ENCODE measurements around the gene MAGI2. TPM values are rescaled to one million over a fixed set of nuclear protein-coding genes. Genes with fewer than 3 reads are reported as not detected.

MAGI2 gene
- polyA plus RNA-seq, 4 donors, result 0.22 to 2.1 (median 1.5) TPM

- Histone ChIP-seq H3K36me3 (ENCODE audit: control insufficient read depth in 3 of 3, insufficient read depth in 2 of 3, low read depth in 1 of 3, low read length in 3 of 3) (no peaks in the 10 kb centered on the region), H3K9me3 (ENCODE audit: control insufficient read depth in 2 of 2, insufficient read depth in 1 of 2, low read depth in 1 of 2, low read length in 1 of 2) (no peaks in the 10 kb centered on the region), H3K4me3 (ENCODE audit: low read depth in 1 of 3, low read length in 3 of 3) (no peak overlapping the region), H3K27ac (ENCODE audit: low read depth in 1 of 3, low read length in 2 of 3) (no peak overlapping the region), H3K4me1 (ENCODE audit: control insufficient read depth in 3 of 3, insufficient read depth in 2 of 3, low read depth in 1 of 3, low read length in 2 of 3) (no peaks in the 10 kb centered on the region), H3K27me3 (ENCODE audit: control insufficient read depth in 3 of 3, insufficient read depth in 3 of 3, low read length in 3 of 3) (no peaks in the 10 kb centered on the region)
- FAIRE-seq, result no peak
- no peak for DNase-seq
- 45 to 61% (median 53%) methylated on average over 4 of the region's 4 CpGs for WGBS, 3 donors
These were observed 66.6 kb downstream of the MAGI2 start for GRCh38 chr7:79386688-79387422.

GRCh38 chr7:79381921-79382320, 71.5 kb downstream of the MAGI2 start:
- no peak overlapping the region for H3K4me3 ChIP-seq (ENCODE audit: low read depth in 1 of 3, low read length in 3 of 3)
- H3K27me3 ChIP-seq (ENCODE audit: control insufficient read depth in 3 of 3, insufficient read depth in 3 of 3, low read length in 3 of 3), result no peaks in the 10 kb centered on the region
- no peak for FAIRE-seq
- H3K27ac ChIP-seq (ENCODE audit: low read depth in 1 of 3, low read length in 2 of 3), result no peak overlapping the region
- no peak for DNase-seq
- H3K4me1 ChIP-seq (ENCODE audit: control insufficient read depth in 3 of 3, insufficient read depth in 2 of 3, low read depth in 1 of 3, low read length in 2 of 3), result no peaks in the 10 kb centered on the region
- no peaks in the 10 kb centered on the region for H3K36me3 ChIP-seq (ENCODE audit: control insufficient read depth in 3 of 3, insufficient read depth in 2 of 3, low read depth in 1 of 3, low read length in 3 of 3)
- no peaks in the 10 kb centered on the region for H3K9me3 ChIP-seq (ENCODE audit: control insufficient read depth in 2 of 2, insufficient read depth in 1 of 2, low read depth in 1 of 2, low read length in 1 of 2)

GRCh38 chr7:79377097-79377496, 76.4 kb downstream of the MAGI2 start:
- Histone ChIP-seq H3K36me3 (ENCODE audit: control insufficient read depth in 3 of 3, insufficient read depth in 2 of 3, low read depth in 1 of 3, low read length in 3 of 3) (no peaks in the 10 kb centered on the region), H3K4me1 (ENCODE audit: control insufficient read depth in 3 of 3, insufficient read depth in 2 of 3, low read depth in 1 of 3, low read length in 2 of 3) (no peaks in the 10 kb centered on the region), H3K27ac (ENCODE audit: low read depth in 1 of 3, low read length in 2 of 3) (no peak overlapping the region), H3K4me3 (ENCODE audit: low read depth in 1 of 3, low read length in 3 of 3) (no peak overlapping the region), H3K27me3 (ENCODE audit: control insufficient read depth in 3 of 3, insufficient read depth in 3 of 3, low read length in 3 of 3) (no peaks in the 10 kb centered on the region), H3K9me3 (ENCODE audit: control insufficient read depth in 2 of 2, insufficient read depth in 1 of 2, low read depth in 1 of 2, low read length in 1 of 2) (no peaks in the 10 kb centered on the region)
- DNase-seq (no peak), FAIRE-seq (no peak)
- 70 to 78% (median 74%) methylated on average over 4 of the region's 4 CpGs for WGBS, 3 donors

GRCh38 chr7:79376299-79377025, 77.0 kb downstream of the MAGI2 start:
- FAIRE-seq (no peak), DNase-seq (no peak)
- Histone ChIP-seq H3K36me3 (ENCODE audit: control insufficient read depth in 3 of 3, insufficient read depth in 2 of 3, low read depth in 1 of 3, low read length in 3 of 3) (no peaks in the 10 kb centered on the region), H3K4me3 (ENCODE audit: low read depth in 1 of 3, low read length in 3 of 3) (no peak overlapping the region), H3K9me3 (ENCODE audit: control insufficient read depth in 2 of 2, insufficient read depth in 1 of 2, low read depth in 1 of 2, low read length in 1 of 2) (no peaks in the 10 kb centered on the region), H3K4me1 (ENCODE audit: control insufficient read depth in 3 of 3, insufficient read depth in 2 of 3, low read depth in 1 of 3, low read length in 2 of 3) (no peaks in the 10 kb centered on the region), H3K27ac (ENCODE audit: low read depth in 1 of 3, low read length in 2 of 3) (no peak overlapping the region), H3K27me3 (ENCODE audit: control insufficient read depth in 3 of 3, insufficient read depth in 3 of 3, low read length in 3 of 3) (no peaks in the 10 kb centered on the region)
- WGBS, 3 donors, result 64 to 80% (median 67%) methylated on average over 5 of the region's 5 CpGs

- FAIRE-seq, result no peak
- no peaks in the 10 kb centered on the region for H3K36me3 ChIP-seq (ENCODE audit: control insufficient read depth in 3 of 3, insufficient read depth in 2 of 3, low read depth in 1 of 3, low read length in 3 of 3)
- WGBS, 3 donors, result 38 to 61% (median 45%) methylated on average over 2 of the region's 2 CpGs
- H3K27ac ChIP-seq (ENCODE audit: low read depth in 1 of 3, low read length in 2 of 3), result no peak overlapping the region
- no peaks in the 10 kb centered on the region for H3K4me1 ChIP-seq (ENCODE audit: control insufficient read depth in 3 of 3, insufficient read depth in 2 of 3, low read depth in 1 of 3, low read length in 2 of 3)
- DNase-seq, result no peak
- no peak overlapping the region for H3K4me3 ChIP-seq (ENCODE audit: low read depth in 1 of 3, low read length in 3 of 3)
- no peaks in the 10 kb centered on the region for H3K27me3 ChIP-seq (ENCODE audit: control insufficient read depth in 3 of 3, insufficient read depth in 3 of 3, low read length in 3 of 3)
- no peaks in the 10 kb centered on the region for H3K9me3 ChIP-seq (ENCODE audit: control insufficient read depth in 2 of 2, insufficient read depth in 1 of 2, low read depth in 1 of 2, low read length in 1 of 2)
These were observed 92.3 kb downstream of the MAGI2 start for GRCh38 chr7:79361214-79361613.

- no peaks in the 10 kb centered on the region for H3K27me3 ChIP-seq (ENCODE audit: control insufficient read depth in 3 of 3, insufficient read depth in 3 of 3, low read length in 3 of 3)
These were observed 93.6 kb downstream of the MAGI2 start for GRCh38 chr7:79359827-79360226.

GRCh38 chr7:79357101-79357500, 96.4 kb downstream of the MAGI2 start:
- no peaks in the 10 kb centered on the region for H3K4me1 ChIP-seq (ENCODE audit: control insufficient read depth in 3 of 3, insufficient read depth in 2 of 3, low read depth in 1 of 3, low read length in 2 of 3)
- no peaks in the 10 kb centered on the region for H3K9me3 ChIP-seq (ENCODE audit: control insufficient read depth in 2 of 2, insufficient read depth in 1 of 2, low read depth in 1 of 2, low read length in 1 of 2)
- no peak for FAIRE-seq
- no peaks in the 10 kb centered on the region for H3K27me3 ChIP-seq (ENCODE audit: control insufficient read depth in 3 of 3, insufficient read depth in 3 of 3, low read length in 3 of 3)
- no peak overlapping the region for H3K4me3 ChIP-seq (ENCODE audit: low read depth in 1 of 3, low read length in 3 of 3)
- no peak for DNase-seq
- H3K27ac ChIP-seq (ENCODE audit: low read depth in 1 of 3, low read length in 2 of 3), result no peak overlapping the region
- H3K36me3 ChIP-seq (ENCODE audit: control insufficient read depth in 3 of 3, insufficient read depth in 2 of 3, low read depth in 1 of 3, low read length in 3 of 3), result no peaks in the 10 kb centered on the region
- 42 to 77% (median 47%) methylated on average over 1 of the region's 1 CpG for WGBS, 3 donors

More at GRCh38 chr7:79359827-79360226, 93.6 kb downstream of the MAGI2 start:
- Histone ChIP-seq H3K9me3 (ENCODE audit: control insufficient read depth in 2 of 2, insufficient read depth in 1 of 2, low read depth in 1 of 2, low read length in 1 of 2) (no peaks in the 10 kb centered on the region), H3K4me3 (ENCODE audit: low read depth in 1 of 3, low read length in 3 of 3) (no peak overlapping the region), H3K36me3 (ENCODE audit: control insufficient read depth in 3 of 3, insufficient read depth in 2 of 3, low read depth in 1 of 3, low read length in 3 of 3) (no peaks in the 10 kb centered on the region), H3K27ac (ENCODE audit: low read depth in 1 of 3, low read length in 2 of 3) (no peak overlapping the region), H3K4me1 (ENCODE audit: control insufficient read depth in 3 of 3, insufficient read depth in 2 of 3, low read depth in 1 of 3, low read length in 2 of 3) (no peaks in the 10 kb centered on the region)
- no peak for DNase-seq
- FAIRE-seq, result no peak
- WGBS, 3 donors, result 83 to 93% (median 85%) methylated on average over 1 of the region's 1 CpG

GRCh38 chr7:79353720-79354468, 99.6 kb downstream of the MAGI2 start:
- DNase-seq (no peak), FAIRE-seq (no peak)
- no peaks in the 10 kb centered on the region for H3K27me3 ChIP-seq (ENCODE audit: control insufficient read depth in 3 of 3, insufficient read depth in 3 of 3, low read length in 3 of 3)
- no peaks in the 10 kb centered on the region for H3K36me3 ChIP-seq (ENCODE audit: control insufficient read depth in 3 of 3, insufficient read depth in 2 of 3, low read depth in 1 of 3, low read length in 3 of 3)
- H3K4me3 ChIP-seq (ENCODE audit: low read depth in 1 of 3, low read length in 3 of 3), result no peak overlapping the region
- no peaks in the 10 kb centered on the region for H3K9me3 ChIP-seq (ENCODE audit: control insufficient read depth in 2 of 2, insufficient read depth in 1 of 2, low read depth in 1 of 2, low read length in 1 of 2)
- H3K4me1 ChIP-seq (ENCODE audit: control insufficient read depth in 3 of 3, insufficient read depth in 2 of 3, low read depth in 1 of 3, low read length in 2 of 3), result no peaks in the 10 kb centered on the region
- H3K27ac ChIP-seq (ENCODE audit: low read depth in 1 of 3, low read length in 2 of 3), result no peak overlapping the region
- 81 to 86% (median 85%) methylated on average over 2 of the region's 2 CpGs for WGBS, 3 donors
